GM23248 (cell line): Measurements from ENCODE around the gene SNX9. TPM values are rescaled to one million over a fixed set of nuclear protein-coding genes. Genes with fewer than 3 reads are reported as not detected.

Experiments used
- DNase-seq: peaks from one replicate; pipeline ENCODE4 v3.0.0-alpha.2; 2015
- H2AFZ ChIP-seq: fragments of 200-600 bp; sonication (generic); 2 replicates; pipeline ENCODE4 v1.6.1; 2016; ENCODE audit warnings: antibody characterized with exemption
- H3F3A ChIP-seq: fragments of 200-600 bp; sonication (generic); 2 replicates; pipeline ENCODE4 v1.6.1; 2016; ENCODE audit warnings: mild to moderate bottlenecking, antibody characterized with exemption, mixed run types; ENCODE audit not compliant: insufficient read depth
- H3K27ac ChIP-seq: fragments of 200-600 bp; sonication (generic); 2 replicates; pipeline ENCODE4 v1.5.1; 2016; ENCODE audit warnings: mild to moderate bottlenecking
- H3K27me3 ChIP-seq: fragments of 200-600 bp; sonication (generic); replicated peaks from 2 replicates; pipeline ENCODE4 v1.6.1; 2016; ENCODE audit warnings: mild to moderate bottlenecking; ENCODE audit not compliant: insufficient read depth
- H3K36me3 ChIP-seq: fragments of 200-600 bp; sonication (generic); 2 replicates; pipeline ENCODE4 v1.6.1; 2016; ENCODE audit warnings: low read depth, mild to moderate bottlenecking
- H3K4me1 ChIP-seq: fragments of 200-600 bp; sonication (generic); 2 replicates; pipeline ENCODE4 v1.6.1; 2016; ENCODE audit warnings: mild to moderate bottlenecking; ENCODE audit not compliant: insufficient read depth
- H3K4me2 ChIP-seq: fragments of 200-600 bp; sonication (generic); one replicate; pipeline ENCODE4 v1.6.1; 2016; ENCODE audit warnings: mild to moderate bottlenecking; ENCODE audit not compliant: unreplicated experiment
- H3K4me3 ChIP-seq: fragments of 200-600 bp; sonication (generic); 2 replicates; pipeline ENCODE4 v1.5.1; 2016; ENCODE audit warnings: mild to moderate bottlenecking
- H3K79me2 ChIP-seq: fragments of 200-600 bp; sonication (generic); 2 replicates; pipeline ENCODE4 v1.6.1; 2016; ENCODE audit warnings: mild to moderate bottlenecking; ENCODE audit not compliant: insufficient read depth
- H3K9ac ChIP-seq: fragments of 200-600 bp; sonication (generic); 2 replicates; pipeline ENCODE4 v1.6.1; 2016; ENCODE audit warnings: mild to moderate bottlenecking
- H3K9me2 ChIP-seq: fragments of 200-600 bp; sonication (generic); 2 replicates; pipeline ENCODE4 v1.6.1; 2016; ENCODE audit warnings: mixed run types, mild to moderate bottlenecking, moderate library complexity; ENCODE audit not compliant: insufficient read depth
- H3K9me3 ChIP-seq: fragments of 200-600 bp; sonication (generic); one replicate; pipeline ENCODE4 v1.6.1; 2017; ENCODE audit warnings: low read depth
- H4K20me1 ChIP-seq: fragments of 200-600 bp; sonication (generic); 2 replicates; pipeline ENCODE4 v1.6.0; 2016; ENCODE audit not compliant: insufficient read depth
- EZH2 ChIP-seq: fragments of 200-600 bp; sonication (generic); IDR thresholded peaks from 2 replicates; pipeline ENCODE4 v1.6.1; 2018; ENCODE audit warnings: antibody characterized with exemption, mild to moderate bottlenecking; ENCODE audit not compliant: insufficient read depth, poor library complexity, severe bottlenecking
- EZH2phosphoT487 ChIP-seq: fragments of 200-600 bp; sonication (generic); IDR thresholded peaks from 2 replicates; pipeline ENCODE4 v1.6.1; 2018; ENCODE audit warnings: antibody characterized with exemption, moderate library complexity, mild to moderate bottlenecking, low read depth; ENCODE audit not compliant: insufficient read depth
- WGBS, 2 experiments: methylation state at CpG; one replicate each; pipeline ENCODE4 v1.1.6; 2015 to 2017; ENCODE audit warnings: low lambda C conversion rate in 2 of 2, low coverage in 1 of 2; ENCODE audit errors: missing lambda C conversion rate in 2 of 2; 5-methylcytosine and 5-hydroxymethylcytosine counted together
- in situ Hi-C: fragments of 300-500 bp; cut with MboI; formaldehyde crosslinking; loops from 2 replicates; pipeline ENCODE4 v1.15.0; 2020
- polyA plus RNA-seq: library from polyadenylated mRNA; unstranded; fragments of >200 nt; fragmentation: Nextera tagmentation; extraction: Ambion mirVana; gene quantifications from 2 replicates; pipeline ENCODE4 v1.2.1, GENCODE V29; 2016
- total RNA-seq: library from RNA; depleted of rRNA; stranded (reverse); fragments of >200 nt; shearing (Covaris generic); gene quantifications from 2 replicates; pipeline ENCODE4 v1.2.3, GENCODE V29; 2014; rRNA removed

The SNX9 gene
- total RNA-seq (77.8 and 89.6 TPM in 2 replicates), polyA plus RNA-seq (76.5 and 80.4 TPM in 2 replicates)

DNA sequence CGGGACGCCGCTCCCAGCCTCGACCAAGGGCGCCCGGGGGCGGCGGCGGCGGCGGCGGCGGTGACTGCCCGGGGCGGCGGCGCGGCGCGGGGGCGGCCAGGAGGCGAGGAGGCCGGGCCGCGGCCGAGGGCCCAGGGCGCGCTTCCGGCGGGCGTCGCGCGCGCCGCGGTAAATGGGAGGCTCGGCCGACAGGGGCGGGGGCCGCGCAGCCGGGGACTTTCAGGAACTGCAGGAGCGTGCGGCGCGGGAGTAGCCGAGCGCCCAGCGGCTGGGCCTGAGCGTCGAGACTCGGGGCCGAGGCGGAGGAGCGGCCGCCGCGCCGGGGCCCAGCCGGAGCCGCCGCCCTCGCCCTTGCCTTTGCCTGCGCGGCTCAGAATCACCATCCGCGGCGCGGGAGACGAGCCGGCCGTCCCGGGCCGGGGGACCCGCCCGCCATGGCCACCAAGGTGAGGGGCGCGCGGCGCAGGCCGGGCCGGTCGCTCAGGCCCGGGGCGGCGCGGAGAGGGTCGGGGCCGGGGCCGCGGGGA lies at the start of gene SNX9:
Gene SNX9, plus strand, starts transcription at position 246 of the 527 bp plus-strand sequence. Its CDS starts 189 bp downstream, at position 435.
- in situ Hi-C loops: no loop called here
- peak within 1 kb of the TSS; percentile 98 for H3K9ac ChIP-seq
- TF ChIP-seq EZH2phosphoT487 (no peak), EZH2 (no peak)
- H3K9me2 ChIP-seq: no peaks in the 10 kb centered on the region
- peaks cover 45% of the 10 kb centered on the region for H3F3A ChIP-seq
- H3K36me3 ChIP-seq: no peaks in the 10 kb centered on the region
- H3K27ac ChIP-seq: peak within 1 kb of the TSS; percentile 92
- 0% methylated on average over 6 to 10 of the region's 92 CpGs for WGBS, 2 experiments
- no peaks in the 10 kb centered on the region for H3K27me3 ChIP-seq
- H3K4me3 ChIP-seq: peak within 1 kb of the TSS; percentile 94
- H4K20me1 ChIP-seq: no peaks in the 10 kb centered on the region
- no peaks in the 10 kb centered on the region for H3K9me3 ChIP-seq
- H3K4me1 ChIP-seq: peaks cover 19% of the 10 kb centered on the region
- H3K4me2 ChIP-seq: peak within 1 kb of the TSS; percentile 87
- peak; percentile 93 for DNase-seq
- H3K79me2 ChIP-seq: peaks cover 38% of the 10 kb centered on the region
- peak within 1 kb of the TSS; percentile 62 for H2AFZ ChIP-seq

DNA sequence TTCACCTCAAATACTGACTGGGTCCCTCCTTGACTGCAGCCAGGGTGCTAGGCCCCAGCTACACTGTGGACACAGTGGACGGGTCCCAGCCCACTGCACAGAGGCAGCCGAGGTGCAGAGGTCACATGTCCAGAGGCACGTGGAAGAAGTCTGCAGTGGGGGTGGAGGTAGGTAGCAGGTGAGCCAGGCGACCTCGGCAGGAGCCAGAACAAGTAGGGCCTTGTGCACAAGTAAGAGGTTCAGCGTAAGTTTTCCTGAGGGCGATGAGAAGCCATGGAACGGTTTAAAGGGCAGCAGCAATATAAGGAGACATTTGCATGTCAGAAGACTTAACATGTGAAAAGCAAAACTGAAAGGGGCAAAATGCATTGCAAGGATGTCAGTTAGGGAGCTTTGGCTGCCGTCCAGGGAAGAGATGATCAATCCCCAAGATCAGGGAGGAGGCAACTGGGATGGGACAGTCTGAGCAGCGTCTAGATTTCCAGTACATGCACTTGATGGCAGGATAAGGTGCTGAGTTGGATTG lies 49.7 kb upstream of the SNX9 start:
- Histone ChIP-seq H3K27me3 (no peaks in the 10 kb centered on the region), H3K4me3 (no peak overlapping the region), H3K36me3 (no peaks in the 10 kb centered on the region), H3K9ac (no peak overlapping the region), H3F3A (0 out of 2 replicates have a peak, but pooled peaks cover 14% of the 10 kb centered on the region), H4K20me1 (no peaks in the 10 kb centered on the region), H3K9me2 (no peaks in the 10 kb centered on the region), H3K4me1 (peaks cover 21% of the 10 kb centered on the region), H3K9me3 (no peaks in the 10 kb centered on the region), H3K27ac (no peak overlapping the region), H2AFZ (no peak overlapping the region), H3K4me2 (no peak overlapping the region), H3K79me2 (no peaks in the 10 kb centered on the region)
- peak; percentile 29 for DNase-seq
- WGBS, 2 experiments: 78 to 85% methylated on average over 10 of the region's 10 CpGs
- in situ Hi-C loops: loop anchor here (25.0 kb wide), 1 partner anchor 289 kb away; no protein-coding TSS in a partner anchor
- TF ChIP-seq EZH2 (no peak), EZH2phosphoT487 (no peak)

DNA sequence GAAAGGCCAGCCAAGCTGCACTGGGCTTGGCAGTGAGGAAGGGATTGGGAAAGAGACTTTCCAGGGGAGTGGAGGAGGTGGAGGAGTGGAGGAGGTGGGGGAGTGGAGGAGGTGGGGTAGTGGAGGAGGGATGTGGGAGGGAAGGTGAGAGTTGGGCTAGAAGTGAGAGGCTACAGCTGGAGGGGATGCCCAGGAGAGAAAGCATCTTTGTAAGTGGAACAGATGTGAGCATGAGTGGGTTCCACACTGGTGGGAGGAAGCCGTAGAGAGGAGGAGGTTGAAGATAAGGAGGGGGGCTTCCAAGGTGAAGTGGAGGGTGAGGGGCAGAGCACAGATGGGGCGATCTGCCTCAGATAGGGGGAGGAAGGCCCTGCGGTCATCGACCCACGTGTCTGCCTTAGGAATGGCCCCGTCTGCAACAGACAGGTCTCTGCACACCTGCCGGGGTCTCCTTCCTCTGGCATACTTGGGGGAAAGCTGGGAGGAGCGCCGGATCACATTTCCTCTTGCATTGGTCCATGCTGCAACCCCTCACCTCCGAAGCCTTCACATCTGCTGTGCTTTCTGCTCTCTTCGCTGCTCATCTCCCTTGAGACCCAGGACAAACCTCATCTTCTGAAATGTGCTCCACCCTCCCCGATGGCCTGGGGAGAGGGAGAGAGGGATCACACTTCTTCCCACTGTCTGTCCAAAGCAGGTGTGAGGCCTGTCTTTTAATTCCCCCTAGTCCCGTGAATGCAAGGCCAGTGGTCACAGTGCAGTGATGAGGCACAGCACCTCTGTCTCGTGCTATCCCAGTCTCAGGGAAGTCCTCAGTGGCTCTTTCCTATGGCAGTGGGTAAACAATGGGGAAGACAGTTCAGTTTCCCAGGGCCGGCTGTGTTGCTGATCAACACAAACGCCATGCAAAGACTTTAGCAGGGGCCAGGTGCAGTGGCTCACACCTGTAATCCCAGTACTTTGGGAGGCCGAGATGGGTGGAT lies 48.6 kb upstream of the SNX9 start:
- no peaks in the 10 kb centered on the region for H4K20me1 ChIP-seq
- H3K79me2 ChIP-seq: no peaks in the 10 kb centered on the region
- 81 to 85% methylated on average over 10 to 17 of the region's 17 CpGs for WGBS, 2 experiments
- DNase-seq: no peak
- H3F3A ChIP-seq: peaks cover 17% of the 10 kb centered on the region
- H3K9ac ChIP-seq: no peak overlapping the region
- no peak for TF ChIP-seq EZH2
- no peak for TF ChIP-seq EZH2phosphoT487
- H3K9me2 ChIP-seq: no peaks in the 10 kb centered on the region
- peaks cover 21% of the 10 kb centered on the region for H3K4me1 ChIP-seq
- in situ Hi-C loops: loop anchor here (25.0 kb wide), 1 partner anchor 288 kb away; no protein-coding TSS in a partner anchor
- no peaks in the 10 kb centered on the region for H3K27me3 ChIP-seq
- no peak overlapping the region for H3K4me2 ChIP-seq
- H3K4me3 ChIP-seq: no peak overlapping the region
- no peaks in the 10 kb centered on the region for H3K36me3 ChIP-seq
- no peak overlapping the region for H3K27ac ChIP-seq
- H2AFZ ChIP-seq: no peak overlapping the region
- H3K9me3 ChIP-seq: no peaks in the 10 kb centered on the region

DNA sequence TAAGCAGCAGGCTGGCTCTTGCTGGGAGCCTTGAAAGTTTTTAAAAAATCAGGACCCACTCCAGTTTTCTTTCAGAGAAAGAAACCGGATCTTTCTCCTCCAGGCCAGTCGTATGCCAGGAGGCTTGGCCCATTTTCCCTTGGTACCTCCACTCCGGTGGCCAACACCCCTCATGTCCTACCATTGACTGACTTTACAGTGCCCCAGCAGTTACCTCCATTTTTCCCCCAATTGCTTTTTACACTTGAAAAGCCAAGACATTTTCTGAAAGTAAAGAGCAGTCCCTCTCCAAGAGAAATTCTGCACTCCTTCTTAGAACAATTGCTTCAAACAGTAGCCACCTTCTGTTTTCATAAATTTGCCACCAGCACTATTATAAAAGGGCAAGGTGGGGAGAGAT lies 47.7 kb upstream of the SNX9 start:
- Histone ChIP-seq H3K9me3 (no peaks in the 10 kb centered on the region), H3K27me3 (no peaks in the 10 kb centered on the region), H3K4me2 (no peak overlapping the region), H3K9me2 (no peaks in the 10 kb centered on the region), H3K27ac (no peak overlapping the region), H4K20me1 (no peaks in the 10 kb centered on the region), H3K4me1 (peaks cover 18% of the 10 kb centered on the region), H3K9ac (no peak overlapping the region), H3K79me2 (no peaks in the 10 kb centered on the region), H3F3A (peaks cover 19% of the 10 kb centered on the region), H3K36me3 (no peaks in the 10 kb centered on the region), H2AFZ (no peak overlapping the region), H3K4me3 (no peak overlapping the region)
- TF ChIP-seq EZH2 (no peak), EZH2phosphoT487 (no peak)
- no peak for DNase-seq
- WGBS, 2 experiments: 78 to 80% methylated on average over 3 of the region's 3 CpGs
- in situ Hi-C loops: no loop called here
